Measurements from ENCODE around the gene ACVR1. TPM values are rescaled to one million over a fixed set of nuclear protein-coding genes. Genes with fewer than 3 reads are reported as not detected.

Gene ACVR1
- polyA plus RNA-seq, 1 experiment: 50.6 TPM

DNA sequence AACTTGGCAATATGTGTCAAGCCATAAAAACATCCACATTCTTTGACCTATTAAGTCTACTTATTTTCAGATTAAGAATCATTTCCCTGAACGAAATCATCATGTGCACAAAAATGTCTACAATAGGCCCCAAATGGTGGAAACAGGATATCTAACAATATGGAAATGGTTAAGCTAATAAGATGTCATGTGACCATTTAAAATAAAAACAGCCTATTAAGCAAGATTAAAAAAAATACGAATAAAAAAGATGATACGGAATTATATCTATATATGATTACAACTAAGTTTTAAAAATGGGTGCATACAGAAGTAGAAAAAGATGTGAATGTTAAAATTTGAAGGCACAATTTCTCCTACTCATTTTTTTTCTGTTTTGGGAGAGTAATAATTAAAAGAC lies 128.8 kb downstream of the ACVR1 start:
- no peaks in the 10 kb centered on the region for H3K9me3 ChIP-seq (ENCODE audit: control insufficient read depth, insufficient read depth, low read length)
- H3K4me3 ChIP-seq (ENCODE audit: low read depth, low read length): no peak overlapping the region
- TF ChIP-seq, protein P1, sequence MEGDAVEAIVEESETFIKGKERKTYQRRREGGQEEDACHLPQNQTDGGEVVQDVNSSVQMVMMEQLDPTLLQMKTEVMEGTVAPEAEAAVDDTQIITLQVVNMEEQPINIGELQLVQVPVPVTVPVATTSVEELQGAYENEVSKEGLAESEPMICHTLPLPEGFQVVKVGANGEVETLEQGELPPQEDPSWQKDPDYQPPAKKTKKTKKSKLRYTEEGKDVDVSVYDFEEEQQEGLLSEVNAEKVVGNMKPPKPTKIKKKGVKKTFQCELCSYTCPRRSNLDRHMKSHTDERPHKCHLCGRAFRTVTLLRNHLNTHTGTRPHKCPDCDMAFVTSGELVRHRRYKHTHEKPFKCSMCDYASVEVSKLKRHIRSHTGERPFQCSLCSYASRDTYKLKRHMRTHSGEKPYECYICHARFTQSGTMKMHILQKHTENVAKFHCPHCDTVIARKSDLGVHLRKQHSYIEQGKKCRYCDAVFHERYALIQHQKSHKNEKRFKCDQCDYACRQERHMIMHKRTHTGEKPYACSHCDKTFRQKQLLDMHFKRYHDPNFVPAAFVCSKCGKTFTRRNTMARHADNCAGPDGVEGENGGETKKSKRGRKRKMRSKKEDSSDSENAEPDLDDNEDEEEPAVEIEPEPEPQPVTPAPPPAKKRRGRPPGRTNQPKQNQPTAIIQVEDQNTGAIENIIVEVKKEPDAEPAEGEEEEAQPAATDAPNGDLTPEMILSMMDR (IDR thresholded peaks at IDR 0.05; ENCODE audit: low read depth, low read length): no peak
- no peak for DNase-seq (ENCODE audit: low read depth, low spot score)
- no peak overlapping the region for H3K27ac ChIP-seq (ENCODE audit: low read depth, low read length)
- ChIA-PET POLR2A (no interaction called here), CTCF (interaction anchor here (1.7 kb wide), 1 partner anchor 29 kb away, joined by 6 read pairs; no protein-coding TSS in a partner anchor)
- H3K27me3 ChIP-seq (ENCODE audit: control insufficient read depth, insufficient read depth, low read length): no peaks in the 10 kb centered on the region

DNA sequence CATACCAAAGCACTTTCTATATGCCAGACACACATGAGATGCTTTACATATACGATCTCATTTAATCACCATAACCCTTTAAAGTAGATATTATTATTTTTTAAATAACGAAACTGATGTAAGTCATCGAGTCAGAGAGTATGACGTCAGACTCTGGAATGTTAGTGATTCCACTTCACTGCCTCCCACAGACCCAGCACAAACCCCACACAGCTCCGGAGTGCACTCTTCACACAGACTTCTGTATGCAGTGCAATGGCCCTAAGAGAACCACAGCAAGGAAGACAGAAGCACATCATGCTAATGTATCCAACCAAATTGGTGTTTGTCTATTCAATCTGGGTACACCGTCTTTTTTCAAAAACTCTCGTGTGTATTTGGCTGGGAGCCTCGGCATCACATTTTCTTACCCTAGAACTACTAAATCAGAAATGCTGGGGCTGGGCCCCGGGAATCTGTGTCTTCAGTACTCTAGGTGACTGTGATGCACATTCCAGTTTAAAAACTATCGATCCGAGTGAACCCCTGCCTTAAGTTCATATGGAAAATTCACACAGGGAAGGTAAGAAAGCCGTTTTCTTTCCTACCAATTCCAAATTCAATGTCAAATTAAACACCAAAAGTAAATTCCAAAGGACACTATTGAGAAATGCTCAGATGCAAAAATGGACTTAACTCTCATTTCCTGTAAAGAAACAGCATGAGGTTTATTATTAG lies 129.7 kb downstream of the ACVR1 start:
- no peak overlapping the region for H3K4me3 ChIP-seq (ENCODE audit: low read depth, low read length)
- H3K27ac ChIP-seq (ENCODE audit: low read depth, low read length): no peak overlapping the region
- no peaks in the 10 kb centered on the region for H3K27me3 ChIP-seq (ENCODE audit: control insufficient read depth, insufficient read depth, low read length)
- TF ChIP-seq, protein P1 (IDR thresholded peaks at IDR 0.05; ENCODE audit: low read depth, low read length): no peak
- ChIA-PET CTCF (interaction anchor here (1.2 kb wide), 1 partner anchor 118 kb away, joined by 4 read pairs; the partner anchor contains the start of gene ACVR1C), POLR2A (no interaction called here)
- H3K9me3 ChIP-seq (ENCODE audit: control insufficient read depth, insufficient read depth, low read length): no peaks in the 10 kb centered on the region
- no peak for DNase-seq (ENCODE audit: low read depth, low spot score)

DNA sequence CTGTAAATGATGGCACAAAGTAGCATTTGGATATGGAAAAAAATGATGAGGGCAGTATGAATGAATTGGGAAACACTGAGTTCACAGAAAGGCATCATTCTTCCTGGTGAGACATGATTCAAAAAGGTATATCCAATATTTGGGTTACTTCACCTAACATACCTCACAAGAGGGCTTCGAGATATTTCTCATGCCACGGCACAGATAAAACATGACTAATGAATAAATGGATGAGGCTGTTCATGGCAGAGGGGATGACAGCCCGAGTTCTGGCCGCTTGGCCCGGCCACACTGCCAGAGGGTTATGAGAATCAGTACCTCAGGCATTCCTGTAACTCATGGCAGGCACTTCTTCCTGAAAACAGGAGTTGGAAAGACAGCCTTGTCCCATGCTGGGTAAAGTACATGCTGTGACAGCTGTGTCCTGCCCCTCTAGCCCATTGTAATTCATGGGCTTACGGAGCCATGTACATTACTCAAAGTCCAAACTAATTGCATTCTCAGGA lies 131.5 kb downstream of the ACVR1 start:
- Histone ChIP-seq H3K9me3 (ENCODE audit: control insufficient read depth, insufficient read depth, low read length) (no peaks in the 10 kb centered on the region), H3K27me3 (ENCODE audit: control insufficient read depth, insufficient read depth, low read length) (no peaks in the 10 kb centered on the region), H3K4me3 (ENCODE audit: low read depth, low read length) (no peak overlapping the region), H3K27ac (ENCODE audit: low read depth, low read length) (no peak overlapping the region)
- no peak for DNase-seq (ENCODE audit: low read depth, low spot score)
- TF ChIP-seq, protein P1 (IDR thresholded peaks at IDR 0.05; ENCODE audit: low read depth, low read length): no peak
- CTCF ChIA-PET: no interaction called here
- POLR2A ChIA-PET: no interaction called here

DNA sequence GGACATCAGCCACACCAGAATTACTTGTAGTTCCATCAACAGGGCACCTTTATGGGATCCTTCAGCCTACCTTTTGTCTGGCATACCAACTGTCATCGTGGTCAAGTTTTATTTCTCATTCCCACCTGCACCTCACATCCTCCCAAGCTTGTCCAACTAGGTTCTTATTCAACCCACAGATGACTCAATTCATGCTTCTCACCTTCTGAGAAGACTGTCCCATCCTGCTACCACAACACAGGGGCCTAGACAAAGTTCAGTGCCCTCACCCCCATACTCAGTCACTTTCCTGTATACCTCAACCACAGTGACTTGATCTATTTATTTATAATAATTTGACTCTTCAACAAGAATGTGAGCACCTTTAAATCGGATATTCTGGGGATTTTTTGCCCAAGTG lies 133.1 kb downstream of the ACVR1 start:
- POLR2A ChIA-PET: no interaction called here
- Histone ChIP-seq H3K27me3 (ENCODE audit: control insufficient read depth, insufficient read depth, low read length) (no peaks in the 10 kb centered on the region), H3K9me3 (ENCODE audit: control insufficient read depth, insufficient read depth, low read length) (no peaks in the 10 kb centered on the region), H3K27ac (ENCODE audit: low read depth, low read length) (no peak overlapping the region), H3K4me3 (ENCODE audit: low read depth, low read length) (no peak overlapping the region)
- TF ChIP-seq, protein P1 (IDR thresholded peaks at IDR 0.05; ENCODE audit: low read depth, low read length): no peak
- DNase-seq (ENCODE audit: low read depth, low spot score): no peak
- CTCF ChIA-PET: no interaction called here

DNA sequence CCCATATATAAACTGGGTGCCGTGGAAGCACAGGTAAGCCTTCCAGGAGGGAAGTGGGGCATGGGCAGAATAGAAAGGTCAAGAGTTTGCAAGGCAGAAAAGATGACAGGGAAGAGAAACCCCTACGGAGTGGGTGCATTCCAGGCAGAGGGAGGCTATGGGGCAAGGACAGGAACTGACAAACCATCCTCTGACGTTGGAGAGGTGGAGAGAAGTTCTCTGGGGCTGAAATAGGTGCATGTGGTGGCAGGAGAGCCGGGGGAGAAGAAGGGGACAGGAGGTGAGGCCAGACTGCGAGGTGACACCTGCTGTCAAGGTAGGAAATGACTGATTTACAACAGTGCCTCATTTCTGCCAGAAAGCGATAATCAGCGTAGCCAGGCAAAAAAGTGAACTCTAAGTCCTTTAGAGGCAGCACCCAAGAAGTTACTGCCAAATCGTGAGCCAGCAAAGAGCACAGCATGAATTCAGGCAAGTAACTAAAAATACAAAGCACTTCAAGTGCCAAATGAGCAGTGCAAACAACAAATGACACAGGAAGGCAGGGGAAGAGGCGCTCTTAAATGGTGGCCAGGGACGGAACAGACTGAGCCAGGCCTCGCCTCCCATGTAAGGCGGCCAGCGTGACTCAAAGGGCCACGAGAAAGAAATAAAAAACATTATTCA lies 134.2 kb downstream of the ACVR1 start:
- H3K9me3 ChIP-seq (ENCODE audit: control insufficient read depth, insufficient read depth, low read length): no peaks in the 10 kb centered on the region
- H3K4me3 ChIP-seq (ENCODE audit: low read depth, low read length): no peak overlapping the region
- ChIA-PET POLR2A (no interaction called here), CTCF (no interaction called here)
- TF ChIP-seq, protein P1 (IDR thresholded peaks at IDR 0.05; ENCODE audit: low read depth, low read length): no peak
- DNase-seq (ENCODE audit: low read depth, low spot score): no peak
- H3K27ac ChIP-seq (ENCODE audit: low read depth, low read length): no peak overlapping the region
- H3K27me3 ChIP-seq (ENCODE audit: control insufficient read depth, insufficient read depth, low read length): no peaks in the 10 kb centered on the region

Measured in AG04450 (cell line).